ENCODE results near the gene DPP4.
"Not testable (repeated sequence)": the region's sequence is repeated elsewhere in the genome, so short reads cannot be mapped to it uniquely, and the experiment has no call there.

DPP4 gene

DNA sequence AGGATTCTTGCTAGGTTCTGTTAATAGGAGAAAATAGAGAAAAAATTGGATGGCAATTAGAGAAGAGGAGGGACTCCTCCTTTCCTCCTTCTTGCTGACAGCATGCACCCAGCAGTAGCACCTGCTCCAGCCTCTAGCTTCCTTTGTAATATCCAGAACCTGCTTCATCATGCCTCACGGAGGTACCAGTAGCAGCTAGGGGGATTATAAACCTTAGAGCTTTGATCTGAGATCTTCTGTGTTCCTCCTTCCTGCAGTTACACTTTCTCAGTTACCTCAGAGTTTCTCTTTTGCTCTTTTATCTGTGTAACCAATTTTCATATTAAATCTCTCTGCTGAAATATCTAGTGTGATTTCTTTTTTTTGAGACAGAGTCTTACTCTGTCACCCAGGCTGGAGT lies 16.6 kb downstream of the DPP4 start:
- no peak for DNase-seq (ENCODE audit: low read depth)

DNA sequence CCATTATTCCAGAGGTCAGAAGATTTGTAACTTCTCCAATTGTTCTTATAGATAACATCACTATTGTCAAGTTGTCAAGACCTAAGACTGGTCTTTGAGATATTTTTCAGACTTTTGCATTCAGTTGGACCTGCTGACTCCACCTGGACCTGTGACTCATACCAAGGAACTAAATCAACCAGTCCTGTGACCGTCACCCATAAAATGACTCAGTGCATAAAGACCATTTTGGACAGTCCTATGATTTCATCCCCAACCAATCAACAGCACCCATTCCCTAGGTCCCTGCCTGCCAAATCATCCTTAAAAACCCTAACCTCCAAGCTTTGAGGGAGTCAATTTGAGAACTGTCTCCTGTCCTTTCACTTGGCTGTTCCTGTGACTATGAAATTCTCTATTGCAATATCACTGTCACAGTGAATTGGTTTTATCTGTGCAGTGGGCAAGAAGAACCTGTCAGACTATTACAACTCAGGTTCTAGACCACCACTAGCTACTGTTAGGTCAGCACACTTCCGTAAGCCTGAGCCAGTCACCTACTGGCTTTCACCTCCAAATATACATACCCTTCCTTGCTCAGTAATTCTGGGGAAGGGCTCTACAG lies 17.1 kb downstream of the DPP4 start:
- no peak for DNase-seq (ENCODE audit: low read depth)

DNA sequence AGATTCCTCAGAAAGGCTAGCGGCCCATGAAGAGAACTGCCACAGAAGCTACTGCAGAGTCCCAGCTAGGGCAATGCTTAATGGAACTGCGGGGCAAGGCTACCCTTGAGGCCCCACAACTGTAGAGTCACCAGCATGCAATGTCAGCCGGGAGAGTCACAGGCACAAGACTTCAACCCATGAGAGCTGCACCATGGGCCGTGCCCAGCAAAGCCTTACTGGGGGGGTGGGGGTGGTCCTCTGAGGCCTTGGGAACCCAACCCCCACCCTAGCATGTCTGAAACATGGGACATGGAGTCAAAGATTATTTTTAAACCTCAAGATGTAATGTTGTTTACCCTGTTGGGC lies 20.2 kb downstream of the DPP4 start:
- no peak for DNase-seq (ENCODE audit: low read depth)

DNA sequence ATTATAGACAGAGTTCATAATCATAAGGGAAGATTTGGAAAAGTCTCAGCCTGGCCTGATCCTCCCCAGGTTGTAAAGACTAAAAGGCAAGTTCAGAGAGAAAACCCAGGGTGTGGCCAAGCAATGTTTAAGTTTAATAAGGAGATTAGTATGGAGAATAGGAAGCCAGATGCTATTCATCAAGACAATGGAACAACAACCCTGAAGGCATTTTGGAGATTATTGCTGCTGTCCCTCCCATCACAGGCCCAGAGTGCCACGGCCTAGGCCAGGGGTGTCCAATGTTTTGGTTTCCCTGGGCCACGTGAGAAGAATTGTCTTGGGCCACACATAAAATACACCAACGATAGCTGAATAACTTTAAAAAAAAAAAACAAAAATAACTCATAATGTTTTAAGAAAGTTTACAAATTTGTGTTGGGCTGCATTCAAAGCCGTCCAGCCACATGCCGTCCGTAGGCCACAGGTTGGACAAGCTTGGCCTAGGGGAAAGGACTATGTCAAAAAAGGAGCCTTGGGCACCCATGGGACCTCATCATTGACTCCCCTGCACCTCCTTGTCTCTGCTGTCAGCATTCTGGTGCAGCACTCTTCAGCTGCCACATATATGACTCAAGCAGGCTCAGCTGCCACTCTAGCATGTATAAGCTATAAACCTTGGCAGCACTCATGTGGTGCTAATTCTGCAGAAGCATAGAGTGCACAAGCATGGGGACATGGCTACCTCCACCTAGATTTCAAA lies 20.8 kb downstream of the DPP4 start:
- no peak for DNase-seq (ENCODE audit: low read depth)

GRCh38 chr2:162050513-162050961 lies 23.5 kb downstream of the DPP4 start:
- no peak for DNase-seq (ENCODE audit: low read depth)

GRCh38 chr2:162049089-162049488 lies 24.9 kb downstream of the DPP4 start:
- DNase-seq (ENCODE audit: low read depth), result not testable (repeated sequence)

DNA sequence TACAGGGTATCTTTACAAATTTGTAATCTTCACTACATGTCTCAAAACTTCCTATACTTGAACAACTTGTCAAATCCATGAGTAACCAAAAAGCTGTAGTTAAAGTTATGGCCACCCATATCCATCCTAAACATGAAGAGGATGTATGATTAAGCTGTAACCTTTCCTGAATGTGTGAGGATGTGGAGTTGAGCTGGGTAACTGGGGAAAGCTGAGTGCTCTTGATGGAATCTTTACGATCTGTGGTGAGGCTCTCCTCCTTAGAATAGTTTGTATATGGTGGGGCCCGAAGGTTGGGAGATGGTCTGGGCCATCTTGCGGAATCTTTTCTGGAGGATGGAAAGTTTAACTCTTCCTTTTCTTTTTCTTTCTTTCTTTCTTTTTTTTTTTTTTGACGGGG lies 29.4 kb downstream of the DPP4 start:
- no peak for DNase-seq (ENCODE audit: low read depth)

DNA sequence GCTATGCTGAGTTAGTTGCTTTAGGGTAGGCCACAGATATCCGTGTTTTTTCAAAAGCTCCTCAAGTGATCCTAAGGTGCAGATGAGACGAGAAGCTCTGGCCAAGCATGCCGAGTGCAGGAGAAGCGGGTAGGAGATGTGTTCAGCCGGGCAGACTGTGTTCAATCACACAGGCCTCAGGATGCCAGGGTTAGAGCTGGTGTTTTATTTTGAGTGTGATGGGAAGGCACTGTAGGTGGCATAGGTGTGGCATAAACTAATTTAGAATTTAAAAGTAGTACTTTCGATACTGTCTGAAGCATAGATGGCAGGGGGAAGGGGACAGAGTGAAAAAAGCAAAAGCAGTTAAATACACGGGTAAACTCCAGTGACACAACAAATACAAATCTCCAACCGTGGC lies 30.9 kb downstream of the DPP4 start:
- no peak for DNase-seq (ENCODE audit: low read depth)

DNA sequence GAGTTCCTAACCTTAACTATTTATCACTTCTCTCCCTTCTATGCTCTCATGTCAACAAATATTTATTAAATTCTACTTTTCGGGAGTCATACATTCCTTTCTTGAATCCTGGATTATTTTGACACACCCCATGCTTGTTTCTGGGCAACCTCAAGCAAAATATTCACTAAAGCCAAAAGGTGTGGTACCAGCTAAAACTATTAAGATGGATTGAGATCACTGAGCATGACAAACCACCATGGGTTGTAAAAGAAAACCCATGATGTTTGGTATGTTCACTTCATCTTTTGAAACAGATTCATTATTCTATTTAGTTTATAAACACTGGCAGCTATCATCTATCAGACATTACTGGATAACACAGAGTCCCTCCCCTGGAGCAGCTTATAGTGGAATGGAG lies 32.5 kb downstream of the DPP4 start:
- DNase-seq (ENCODE audit: low read depth), result no peak

GRCh38 chr2:162038725-162039124 lies 35.3 kb downstream of the DPP4 start:
- DNase-seq (ENCODE audit: low read depth), result no peak

- DNase-seq (ENCODE audit: low read depth), result no peak
These were observed 36.1 kb downstream of the DPP4 start for GRCh38 chr2:162037886-162038285.

DNA sequence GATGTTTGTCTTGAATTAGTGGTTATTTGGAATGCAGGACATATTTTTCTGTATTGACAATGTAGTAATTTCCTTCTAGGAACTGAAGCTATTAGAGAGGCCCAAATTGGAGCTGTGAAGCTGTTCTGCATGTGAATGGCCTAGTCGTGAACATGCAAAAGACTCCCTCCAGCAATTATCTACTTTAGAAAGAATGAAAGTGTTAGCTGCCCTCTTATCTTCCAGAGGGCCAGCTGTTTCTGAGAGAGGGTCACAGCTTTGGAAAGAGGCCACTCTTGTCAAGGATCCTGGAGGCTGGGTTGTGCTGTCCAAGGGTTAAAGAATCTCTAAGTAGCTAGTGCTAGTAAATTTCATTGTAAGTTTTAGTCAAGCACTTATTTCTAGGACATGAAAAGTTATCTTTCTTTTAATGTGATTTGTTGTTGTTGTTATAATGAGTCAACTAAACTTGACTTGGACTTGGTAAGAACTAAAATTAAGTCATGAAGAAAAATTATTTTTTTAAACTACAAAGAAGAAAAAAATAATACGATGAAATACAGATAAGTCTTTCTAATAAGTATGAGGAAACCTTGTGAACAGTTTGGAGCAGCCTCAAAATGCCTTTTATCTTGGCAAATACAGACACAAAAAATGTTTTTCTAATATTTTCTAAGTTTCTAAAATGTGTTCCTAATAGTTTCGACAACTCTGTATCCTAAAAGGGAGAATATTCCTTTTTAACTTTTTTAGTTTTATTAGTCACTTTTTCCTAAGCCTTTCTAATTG lies 36.8 kb downstream of the DPP4 start:
- no peak for DNase-seq (ENCODE audit: low read depth)

- DNase-seq (ENCODE audit: low read depth), result no peak
These were observed 38.0 kb downstream of the DPP4 start for GRCh38 chr2:162035981-162036380.

- DNase-seq (ENCODE audit: low read depth), result no peak
These were observed 43.4 kb downstream of the DPP4 start for GRCh38 chr2:162030363-162031190.

- no peak for DNase-seq (ENCODE audit: low read depth)
These were observed 44.6 kb downstream of the DPP4 start for GRCh38 chr2:162029287-162029901.

- DNase-seq (ENCODE audit: low read depth), result no peak
These were observed 45.5 kb downstream of the DPP4 start for GRCh38 chr2:162028511-162028910.

- DNase-seq (ENCODE audit: low read depth), result no peak
These were observed 48.7 kb downstream of the DPP4 start for GRCh38 chr2:162025121-162025911.

- DNase-seq (ENCODE audit: low read depth), result no peak
These were observed 51.6 kb downstream of the DPP4 start for GRCh38 chr2:162022290-162022945.

DNA sequence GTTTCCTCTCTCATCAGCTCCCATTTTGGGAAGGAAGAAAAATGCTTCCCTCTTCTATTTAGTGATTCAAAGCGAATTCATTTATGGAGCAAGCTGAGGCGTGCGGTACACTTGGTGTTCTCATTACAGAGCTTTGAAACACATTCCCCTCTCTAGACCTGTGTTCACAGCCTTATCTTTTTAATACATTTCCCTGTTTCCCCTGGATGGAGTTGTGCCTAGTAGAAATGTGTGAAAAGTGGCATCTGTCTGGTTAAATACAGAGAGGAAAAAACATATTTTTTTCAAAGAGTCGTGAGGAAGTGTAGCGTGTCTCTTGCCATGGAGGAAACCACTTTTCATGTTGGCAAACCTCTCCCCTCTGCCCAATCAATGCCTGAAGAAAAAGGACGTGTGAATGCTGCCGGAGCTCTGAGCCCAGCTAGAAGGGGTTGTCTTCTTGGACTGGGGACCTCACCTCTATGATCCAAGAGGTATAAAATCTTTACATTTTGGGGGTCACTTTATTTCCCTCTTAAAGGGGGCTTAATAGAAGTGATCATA lies 52.4 kb downstream of the DPP4 start:
- DNase-seq (ENCODE audit: low read depth), result no peak

- no peak for DNase-seq (ENCODE audit: low read depth)
These were observed 55.5 kb downstream of the DPP4 start for GRCh38 chr2:162018530-162018929.
